OCI-LY7 (cell line): Measurements from ENCODE around the gene STAT5B.

Experiments used
- EZH2phosphoT487 ChIP-seq: fragments of 200-600 bp; sonication (generic); IDR thresholded peaks from 2 replicates; pipeline ENCODE4 v1.6.1; 2018; ENCODE audit warnings: low read depth, borderline replicate concordance, mild to moderate bottlenecking, mixed run types, antibody characterized with exemption, low read length, moderate library complexity, mixed read lengths
- TF ChIP-seq, protein P1 (sequence below): fragments of 200-600 bp; sonication (generic); conservative IDR thresholded peaks from 2 replicates; pipeline ENCODE4 v1.5.1; 2014; ENCODE audit warnings: mild to moderate bottlenecking, antibody characterized with exemption, low read length, moderate library complexity, mixed read lengths

DNA sequence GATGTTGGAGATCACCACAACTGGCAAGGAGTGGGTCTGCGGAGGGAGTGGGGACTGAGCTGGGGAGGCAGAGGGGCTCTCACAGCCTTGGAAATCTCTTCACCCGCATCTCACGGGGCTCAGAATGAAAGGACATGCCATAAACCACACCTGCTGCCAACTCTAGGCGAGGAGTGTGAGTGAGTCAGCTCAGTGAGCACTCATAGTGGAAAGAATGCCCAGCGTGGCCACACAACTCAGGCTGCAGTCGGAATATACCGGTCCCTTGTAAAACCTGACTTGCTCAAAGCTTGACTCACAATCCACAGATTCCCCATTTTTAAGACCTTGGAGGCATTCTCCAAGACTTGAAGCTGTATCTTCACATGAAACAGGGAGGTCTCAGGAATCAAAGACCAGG lies 48.8 kb upstream of the STAT5B start:
- TF ChIP-seq, protein P1, sequence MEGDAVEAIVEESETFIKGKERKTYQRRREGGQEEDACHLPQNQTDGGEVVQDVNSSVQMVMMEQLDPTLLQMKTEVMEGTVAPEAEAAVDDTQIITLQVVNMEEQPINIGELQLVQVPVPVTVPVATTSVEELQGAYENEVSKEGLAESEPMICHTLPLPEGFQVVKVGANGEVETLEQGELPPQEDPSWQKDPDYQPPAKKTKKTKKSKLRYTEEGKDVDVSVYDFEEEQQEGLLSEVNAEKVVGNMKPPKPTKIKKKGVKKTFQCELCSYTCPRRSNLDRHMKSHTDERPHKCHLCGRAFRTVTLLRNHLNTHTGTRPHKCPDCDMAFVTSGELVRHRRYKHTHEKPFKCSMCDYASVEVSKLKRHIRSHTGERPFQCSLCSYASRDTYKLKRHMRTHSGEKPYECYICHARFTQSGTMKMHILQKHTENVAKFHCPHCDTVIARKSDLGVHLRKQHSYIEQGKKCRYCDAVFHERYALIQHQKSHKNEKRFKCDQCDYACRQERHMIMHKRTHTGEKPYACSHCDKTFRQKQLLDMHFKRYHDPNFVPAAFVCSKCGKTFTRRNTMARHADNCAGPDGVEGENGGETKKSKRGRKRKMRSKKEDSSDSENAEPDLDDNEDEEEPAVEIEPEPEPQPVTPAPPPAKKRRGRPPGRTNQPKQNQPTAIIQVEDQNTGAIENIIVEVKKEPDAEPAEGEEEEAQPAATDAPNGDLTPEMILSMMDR, result no peak
- TF ChIP-seq EZH2phosphoT487, result no peak
